HCT116 (cell line): ENCODE results near the gene ZNF423. TPM values are rescaled to one million over a fixed set of nuclear protein-coding genes. Genes with fewer than 3 reads are reported as not detected.

Experiments used
- ATAC-seq: fragments of 200-7000 bp; cut with Tn5 transposase; 2 replicates; pipeline ENCODE4 v1.9.1; 2020; ENCODE audit warnings: mild to moderate bottlenecking, moderate library complexity
- BruUV-seq: library from RNA; stranded (reverse); fragments of 400-500 nt; replicated peaks from 2 replicates; lab custom pipeline; 2021; lab: Mats Ljungman, UMichigan
- CTCF ChIA-PET: fragments of 300-600 bp; sonication (Branson Sonifier 250); formaldehyde crosslinking; loops from one replicate; lab custom pipeline; 2021; ENCODE audit warnings: antibody characterized with exemption; lab: Charles Lee
- POLR2A ChIA-PET: fragments of 300-600, 350-600 bp; sonication (Branson Sonifier 250); formaldehyde crosslinking; loops from one replicate; lab custom pipeline; 2021; ENCODE audit warnings: antibody characterized with exemption; lab: Charles Lee
- RAD21 ChIA-PET, 2 experiments: fragments of 300-600 bp; sonication (Branson Sonifier 250); formaldehyde crosslinking; loops; one replicate each; lab custom pipeline; 2023; ENCODE audit warnings: low total read pairs in 2 of 2; ENCODE audit not compliant: uncharacterized antibody in 2 of 2, unreplicated experiment in 2 of 2, low non-redundant PET in 1 of 2; lab: Charles Lee
- DNase-seq: peaks from one replicate; pipeline ENCODE4 v3.0.0-alpha.2; 2010; ENCODE audit warnings: low read depth, low spot score
- H2AFZ ChIP-seq: fragments of 200-600 bp; shearing (Covaris generic), sonication (generic); 2 replicates; pipeline ENCODE4 v1.6.1; 2017; ENCODE audit warnings: low read depth, mixed run types, mixed read lengths, antibody characterized with exemption, low read length; ENCODE audit not compliant: poor library complexity, severe bottlenecking
- H3K27ac ChIP-seq: 2 replicates; pipeline ENCODE4 v1.5.1; 2012; ENCODE audit warnings: low read depth, low read length
- H3K27me3 ChIP-seq: fragments of 200-600 bp; sonication (generic); 2 replicates; pipeline ENCODE4 v1.6.1; 2016; ENCODE audit warnings: mixed run types, low read length, mixed read lengths; ENCODE audit not compliant: insufficient read depth
- H3K36me3 ChIP-seq, 2 experiments: fragments of 200-500 bp in 1 of 2; fragments of 200-600 bp in 1 of 2; sonication (Bioruptor generic) in 1 of 2; sonication (generic) in 1 of 2; 2 replicates each; pipeline versions ENCODE4 v1.5.1 to v1.6.1; 2014 to 2016; ENCODE audit warnings: low read length in 2 of 2, inconsistent platforms in 1 of 2, mixed read lengths in 1 of 2, mixed run types in 1 of 2; ENCODE audit not compliant: insufficient read depth in 2 of 2, control insufficient read depth in 1 of 2
- H3K4me1 ChIP-seq, 2 experiments: fragments of 200-600 bp in 1 of 2; sonication (generic) in 1 of 2; 2 replicates each; pipeline versions ENCODE4 v1.5.1 to v1.6.1; 2012 to 2017; ENCODE audit warnings: low read length in 2 of 2, inconsistent platforms in 1 of 2, mild to moderate bottlenecking in 1 of 2, mixed read lengths in 1 of 2, mixed run types in 1 of 2, moderate library complexity in 1 of 2; ENCODE audit not compliant: insufficient read depth in 2 of 2, control insufficient read depth in 1 of 2
- H3K4me2 ChIP-seq: fragments of 200-600 bp; sonication (generic); 2 replicates; pipeline ENCODE4 v1.6.1; 2017; ENCODE audit warnings: mixed run types, low read length, mixed read lengths
- H3K4me3 ChIP-seq, 2 experiments: fragments of 200-600 bp in 1 of 2; sonication (generic) in 1 of 2; replicated peaks in 1 of 2; 2 replicates each; pipeline ENCODE4 v1.5.1; 2011 to 2016; ENCODE audit warnings: low read length in 2 of 2, control low read depth in 1 of 2, low read depth in 1 of 2, mild to moderate bottlenecking in 1 of 2, mixed read lengths in 1 of 2, mixed run types in 1 of 2
- H3K79me2 ChIP-seq: fragments of 200-600 bp; sonication (generic); 2 replicates; pipeline ENCODE4 v1.6.1; 2017; ENCODE audit warnings: mild to moderate bottlenecking, mixed run types, low read length, moderate library complexity, mixed read lengths; ENCODE audit not compliant: insufficient read depth
- H3K9ac ChIP-seq: fragments of 200-600 bp; sonication (generic); 2 replicates; pipeline ENCODE4 v1.6.1; 2016; ENCODE audit warnings: low read length, mixed read lengths
- H3K9me2 ChIP-seq: fragments of 200-600 bp; sonication (generic), shearing (Covaris generic); 2 replicates; pipeline ENCODE4 v1.6.1; 2017; ENCODE audit warnings: mixed run types, mild to moderate bottlenecking, moderate library complexity; ENCODE audit not compliant: insufficient read depth
- H3K9me3 ChIP-seq, 2 experiments: fragments of 200-500 bp in 1 of 2; fragments of 200-600 bp in 1 of 2; sonication (Bioruptor generic) in 1 of 2; sonication (generic) in 1 of 2; 2 replicates each; pipeline ENCODE4 v1.6.1; 2014 to 2017; ENCODE audit warnings: low read length in 2 of 2, mixed read lengths in 2 of 2, inconsistent platforms in 1 of 2, low read depth in 1 of 2, mild to moderate bottlenecking in 1 of 2, mixed run types in 1 of 2, moderate library complexity in 1 of 2; ENCODE audit not compliant: control insufficient read depth in 1 of 2, insufficient read depth in 1 of 2
- H4K20me1 ChIP-seq: fragments of 200-600 bp; sonication (generic), shearing (Covaris generic); 2 replicates; pipeline ENCODE4 v1.6.1; 2017; ENCODE audit warnings: mixed run types, mild to moderate bottlenecking, moderate library complexity; ENCODE audit not compliant: insufficient read depth
- ATF3 ChIP-seq: IDR thresholded peaks from 2 replicates; pipeline ENCODE4 v1.6.1; 2012
- CBX3 ChIP-seq: IDR thresholded peaks from 2 replicates; pipeline ENCODE4 v1.6.1; 2012; ENCODE audit warnings: low read depth
- CEBPB ChIP-seq: IDR thresholded peaks from 2 replicates; pipeline ENCODE4 v1.6.1; 2012; ENCODE audit warnings: low read depth
- EGR1 ChIP-seq: IDR thresholded peaks from 2 replicates; pipeline ENCODE4 v1.6.1; 2012; ENCODE audit warnings: low read depth
- ELF1 ChIP-seq: IDR thresholded peaks from 2 replicates; pipeline ENCODE4 v1.6.1; 2012; ENCODE audit warnings: low read depth, borderline replicate concordance
- EZH2phosphoT487 ChIP-seq: fragments of 200-600 bp; IDR thresholded peaks from 2 replicates; pipeline ENCODE4 v1.6.1; 2018; ENCODE audit warnings: antibody characterized with exemption, borderline replicate concordance
- FOSL1 ChIP-seq: IDR thresholded peaks from 2 replicates; pipeline ENCODE4 v1.6.1; 2012; ENCODE audit warnings: low read depth
- JUND ChIP-seq: IDR thresholded peaks from 2 replicates; pipeline ENCODE4 v1.6.1; 2012
- MAX ChIP-seq: IDR thresholded peaks from 2 replicates; pipeline ENCODE4 v1.6.1; 2012
- POLR2A ChIP-seq: IDR thresholded peaks from 2 replicates; pipeline ENCODE4 v1.7.0; 2011; ENCODE audit warnings: borderline replicate concordance; ENCODE audit not compliant: insufficient read depth, insufficient read length; ENCODE audit errors: extremely low read depth
- POLR2AphosphoS5 ChIP-seq: IDR thresholded peaks from 2 replicates; pipeline ENCODE4 v1.6.1; 2011; ENCODE audit warnings: mild to moderate bottlenecking, low read depth, low read length, moderate library complexity
- RAD21 ChIP-seq: IDR thresholded peaks from 2 replicates; pipeline ENCODE4 v1.6.1; 2012; ENCODE audit warnings: low read depth, mild to moderate bottlenecking
- SIN3A ChIP-seq: IDR thresholded peaks from 2 replicates; pipeline ENCODE4 v1.6.1; 2012; ENCODE audit warnings: low read depth
- SRF ChIP-seq: IDR thresholded peaks from 2 replicates; pipeline ENCODE4 v1.6.1; 2012; ENCODE audit warnings: low read depth
- TCF7L2 ChIP-seq: IDR thresholded peaks from 2 replicates; pipeline ENCODE4 v1.7.0; 2011; ENCODE audit warnings: borderline replicate concordance, inconsistent platforms; ENCODE audit not compliant: insufficient read depth, insufficient read length; ENCODE audit errors: extremely low read depth
- YY1 ChIP-seq: IDR thresholded peaks from 2 replicates; pipeline ENCODE4 v1.6.1; 2011; ENCODE audit warnings: low read length, low read depth, moderate library complexity, mild to moderate bottlenecking; ENCODE audit not compliant: insufficient replicate concordance; ENCODE audit errors: extremely low read depth
- ZBTB33 ChIP-seq: IDR thresholded peaks from 2 replicates; pipeline ENCODE4 v1.6.1; 2011; ENCODE audit warnings: mild to moderate bottlenecking, low read length, moderate library complexity; ENCODE audit not compliant: insufficient replicate concordance; ENCODE audit errors: extremely low read depth
- ZNF274 ChIP-seq: fragments of 200-500 bp; sonication (Bioruptor generic); IDR thresholded peaks from 2 replicates; pipeline ENCODE4 v1.6.1; 2014; ENCODE audit warnings: mild to moderate bottlenecking, low read depth, low read length, inconsistent platforms
- intact Hi-C: fragments of 100-400 bp; cut with micrococcal nuclease; formaldehyde crosslinking; loops from 2 replicates; pipeline ENCODE4 v1.10.0; 2022
- total RNA-seq: library from RNA; stranded (reverse); gene quantifications from one replicate; pipeline ENCODE4 v1.2.1, GENCODE V29; 2021; ENCODE audit not compliant: unreplicated experiment
- TF ChIP-seq, protein P1 (sequence below): IDR thresholded peaks from 2 replicates; pipeline ENCODE4 v1.6.1; 2012; ENCODE audit warnings: low read depth

Gene ZNF423
- total RNA-seq, 1 experiment from 2014 or later: 0.22 TPM

GRCh38 chr16:49773534-49774475, 82.1 kb downstream of the ZNF423 start (continued):
- TF ChIP-seq MAX: no peak
- no peak for TF ChIP-seq SRF
- TF ChIP-seq JUND: no peak
- TF ChIP-seq ZNF274: no peak
- TF ChIP-seq SIN3A: no peak
- no peak for TF ChIP-seq ELF1
- no peak for TF ChIP-seq TCF7L2
- no peak for TF ChIP-seq EZH2phosphoT487
- TF ChIP-seq ZBTB33: no peak
- TF ChIP-seq YY1: no peak

- CTCF ChIA-PET: no interaction called here
- Histone ChIP-seq H3K9me3 (no peaks in the 10 kb centered on the region), H4K20me1 (no peaks in the 10 kb centered on the region), H3K4me3 (no peak overlapping the region), H3K27ac (no peak overlapping the region), H3K4me1 (no peaks in the 10 kb centered on the region), H2AFZ (no peak overlapping the region), H3K27me3 (no peaks in the 10 kb centered on the region), H3K4me2 (no peak overlapping the region), H3K36me3 (no peaks in the 10 kb centered on the region), H3K79me2 (no peaks in the 10 kb centered on the region), H3K9ac (no peak overlapping the region), H3K9me2 (no peaks in the 10 kb centered on the region)
- POLR2A ChIA-PET: no interaction called here
- intact Hi-C loops: no loop called here
- no TSS peak for BruUV-seq
- ATAC-seq (no peak), DNase-seq (no peak)
- RAD21 ChIA-PET: no interaction called here
- TF ChIP-seq TCF7L2: no peak
- no peak for TF ChIP-seq POLR2A
- TF ChIP-seq POLR2AphosphoS5: no peak
- TF ChIP-seq SIN3A: no peak
- no peak for TF ChIP-seq ATF3
- TF ChIP-seq ELF1: no peak
- TF ChIP-seq EGR1: no peak
- TF ChIP-seq CBX3: no peak
- no peak for TF ChIP-seq MAX
- TF ChIP-seq RAD21: no peak
- TF ChIP-seq SRF: no peak
- TF ChIP-seq CEBPB: no peak
- TF ChIP-seq, protein P1, sequence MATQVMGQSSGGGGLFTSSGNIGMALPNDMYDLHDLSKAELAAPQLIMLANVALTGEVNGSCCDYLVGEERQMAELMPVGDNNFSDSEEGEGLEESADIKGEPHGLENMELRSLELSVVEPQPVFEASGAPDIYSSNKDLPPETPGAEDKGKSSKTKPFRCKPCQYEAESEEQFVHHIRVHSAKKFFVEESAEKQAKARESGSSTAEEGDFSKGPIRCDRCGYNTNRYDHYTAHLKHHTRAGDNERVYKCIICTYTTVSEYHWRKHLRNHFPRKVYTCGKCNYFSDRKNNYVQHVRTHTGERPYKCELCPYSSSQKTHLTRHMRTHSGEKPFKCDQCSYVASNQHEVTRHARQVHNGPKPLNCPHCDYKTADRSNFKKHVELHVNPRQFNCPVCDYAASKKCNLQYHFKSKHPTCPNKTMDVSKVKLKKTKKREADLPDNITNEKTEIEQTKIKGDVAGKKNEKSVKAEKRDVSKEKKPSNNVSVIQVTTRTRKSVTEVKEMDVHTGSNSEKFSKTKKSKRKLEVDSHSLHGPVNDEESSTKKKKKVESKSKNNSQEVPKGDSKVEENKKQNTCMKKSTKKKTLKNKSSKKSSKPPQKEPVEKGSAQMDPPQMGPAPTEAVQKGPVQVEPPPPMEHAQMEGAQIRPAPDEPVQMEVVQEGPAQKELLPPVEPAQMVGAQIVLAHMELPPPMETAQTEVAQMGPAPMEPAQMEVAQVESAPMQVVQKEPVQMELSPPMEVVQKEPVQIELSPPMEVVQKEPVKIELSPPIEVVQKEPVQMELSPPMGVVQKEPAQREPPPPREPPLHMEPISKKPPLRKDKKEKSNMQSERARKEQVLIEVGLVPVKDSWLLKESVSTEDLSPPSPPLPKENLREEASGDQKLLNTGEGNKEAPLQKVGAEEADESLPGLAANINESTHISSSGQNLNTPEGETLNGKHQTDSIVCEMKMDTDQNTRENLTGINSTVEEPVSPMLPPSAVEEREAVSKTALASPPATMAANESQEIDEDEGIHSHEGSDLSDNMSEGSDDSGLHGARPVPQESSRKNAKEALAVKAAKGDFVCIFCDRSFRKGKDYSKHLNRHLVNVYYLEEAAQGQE: no peak
- TF ChIP-seq FOSL1: no peak
- TF ChIP-seq ZNF274: no peak
Measured at GRCh38 chr16:49767998-49768397, 87.9 kb downstream of the ZNF423 start.
